Measurements from ENCODE around the gene L3MBTL4. TPM values are rescaled to one million over a fixed set of nuclear protein-coding genes. Genes with fewer than 3 reads are reported as not detected.

L3MBTL4 gene
- total and polyA plus RNA-seq, 9 donors, result 4.2 to 79.1 (median 23.7) TPM

GRCh38 chr18:6113650-6114049, 301.1 kb downstream of the L3MBTL4 start:
- intact Hi-C loops (cut with DNase I), result no loop called here
- 95 to 99% (median 97%) methylated on average over 2 of the region's 2 CpGs for WGBS, 3 donors
- no peaks in the 10 kb centered on the region for H3K36me3 ChIP-seq
- H3K9me3 ChIP-seq, result no peaks in the 10 kb centered on the region
- H3K27me3 ChIP-seq, result no peaks in the 10 kb centered on the region
- no peak for TF ChIP-seq POLR2A (IDR thresholded peaks at IDR 0.05)
- no peak for TF ChIP-seq CTCF (IDR thresholded peaks at IDR 0.05)
- TF ChIP-seq EP300 (IDR thresholded peaks at IDR 0.05), result no peak
- DNase-seq, result no peak
- no peak overlapping the region for H3K27ac ChIP-seq
- peaks cover 4% of the 10 kb centered on the region for H3K4me1 ChIP-seq (ENCODE audit: insufficient read depth)
- H3K4me3 ChIP-seq, result no peak overlapping the region

- peaks cover 4% of the 10 kb centered on the region for H3K4me1 ChIP-seq (ENCODE audit: insufficient read depth)
- no peaks in the 10 kb centered on the region for H3K9me3 ChIP-seq
- no peaks in the 10 kb centered on the region for H3K36me3 ChIP-seq
- no peak overlapping the region for H3K27ac ChIP-seq
- WGBS, 3 donors, result 83 to 90% (median 85%) methylated on average over 3 of the region's 3 CpGs
- no peak for DNase-seq
- TF ChIP-seq EP300 (IDR thresholded peaks at IDR 0.05) (no peak), POLR2A (IDR thresholded peaks at IDR 0.05) (no peak), CTCF (IDR thresholded peaks at IDR 0.05) (no peak)
- no peaks in the 10 kb centered on the region for H3K27me3 ChIP-seq
- intact Hi-C loops (cut with DNase I), result no loop called here
- no peak overlapping the region for H3K4me3 ChIP-seq
These were observed 303.0 kb downstream of the L3MBTL4 start for GRCh38 chr18:6111726-6112125.

GRCh38 chr18:6109743-6110142, 305.0 kb downstream of the L3MBTL4 start:
- Histone ChIP-seq H3K9me3 (no peaks in the 10 kb centered on the region), H3K4me1 (ENCODE audit: insufficient read depth) (peaks cover 7% of the 10 kb centered on the region), H3K27me3 (no peaks in the 10 kb centered on the region), H3K27ac (peak overlapping the region in 1 of 2 donors; percentile 34), H3K4me3 (no peak overlapping the region), H3K36me3 (no peaks in the 10 kb centered on the region)
- peak in 4 of 5 donors; percentile 34 to 56 (median 46) for DNase-seq
- 20 to 28% (median 22%) methylated on average over 6 of the region's 6 CpGs for WGBS, 3 donors
- TF ChIP-seq POLR2A (IDR thresholded peaks at IDR 0.05) (no peak), CTCF (IDR thresholded peaks at IDR 0.05) (no peak), EP300 (IDR thresholded peaks at IDR 0.05) (no peak)
- intact Hi-C loops (cut with DNase I), result no loop called here

GRCh38 chr18:6107794-6108193, 306.9 kb downstream of the L3MBTL4 start:
- intact Hi-C loops (cut with DNase I), result no loop called here
- H3K4me1 ChIP-seq (ENCODE audit: insufficient read depth), result peaks cover 7% of the 10 kb centered on the region
- 85 to 89% (median 88%) methylated on average over 6 of the region's 6 CpGs for WGBS, 3 donors
- H3K9me3 ChIP-seq, result no peaks in the 10 kb centered on the region
- no peak for TF ChIP-seq CTCF (IDR thresholded peaks at IDR 0.05)
- no peak for TF ChIP-seq EP300 (IDR thresholded peaks at IDR 0.05)
- no peak for TF ChIP-seq POLR2A (IDR thresholded peaks at IDR 0.05)
- no peaks in the 10 kb centered on the region for H3K27me3 ChIP-seq
- H3K27ac ChIP-seq, result no peak overlapping the region
- DNase-seq, result no peak
- no peaks in the 10 kb centered on the region for H3K36me3 ChIP-seq
- no peak overlapping the region for H3K4me3 ChIP-seq
